ENCODE data around the gene PTPN1. TPM values are rescaled to one million over a fixed set of nuclear protein-coding genes. Genes with fewer than 3 reads are reported as not detected.

The PTPN1 gene
- total and polyA plus RNA-seq, 2 of the 13 experiments (the other 11 are each of a cell fraction or from before 2014, with no cell fraction given): 17.7 to 37.2 TPM

DNA sequence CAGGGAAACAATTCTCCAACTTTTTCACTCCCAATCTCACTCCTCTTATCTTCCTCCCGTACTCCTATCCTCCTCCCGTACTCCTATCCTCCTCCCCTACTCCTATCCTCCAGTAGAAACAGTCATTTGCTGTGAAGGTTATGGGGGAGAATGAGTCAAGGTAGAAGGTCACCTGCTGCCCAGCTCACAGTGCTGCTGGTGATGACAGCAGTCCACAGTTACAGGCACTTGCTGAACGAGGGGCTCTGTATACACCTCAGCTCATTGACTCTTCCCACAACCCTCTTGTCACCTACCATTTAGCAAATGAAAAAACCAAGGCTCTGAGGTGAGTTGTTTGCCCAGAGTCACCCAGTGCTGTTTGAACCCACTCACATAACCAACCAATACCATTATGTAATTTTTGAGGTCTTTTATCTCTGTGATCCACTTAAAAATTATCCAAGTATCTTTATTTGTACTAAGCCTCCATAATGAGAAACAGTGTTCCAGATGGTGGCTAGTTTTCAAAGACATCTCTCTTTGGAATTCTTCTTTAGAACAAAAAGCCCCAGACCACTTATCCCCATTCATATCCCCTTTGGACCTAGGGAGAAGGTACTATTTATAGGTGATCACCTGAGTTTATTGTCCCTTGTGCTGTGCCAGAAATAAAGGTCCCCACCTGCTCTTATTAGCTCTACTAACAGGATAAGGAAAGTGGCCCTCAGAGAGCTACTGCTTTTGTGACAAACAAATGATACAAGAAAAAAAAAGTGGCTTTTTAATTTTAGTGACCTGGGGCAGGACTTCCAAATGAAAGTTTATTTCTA, 53.2 kb downstream of the PTPN1 start (continued):
- TF ChIP-seq ZNF280B (CRISPR knock-in tag; IDR thresholded peaks at IDR 0.05; ENCODE audit: borderline replicate concordance) (no peak), BCL6 (CRISPR knock-in tag; IDR thresholded peaks at IDR 0.05) (0 out of 2 replicates have a peak, but pooled peaks have one; percentile 16), KDM6A (CRISPR knock-in tag; IDR thresholded peaks at IDR 0.05; ENCODE audit: low read depth) (no peak), SAFB2 (CRISPR knock-in tag; IDR thresholded peaks at IDR 0.05; ENCODE audit: borderline replicate concordance, low read depth) (no peak), ELK4 (CRISPR knock-in tag; IDR thresholded peaks at IDR 0.05; ENCODE audit: borderline replicate concordance) (no peak), RELA (CRISPR knock-in tag; IDR thresholded peaks at IDR 0.05) (no peak), ZNF333 (CRISPR knock-in tag; IDR thresholded peaks at IDR 0.05; ENCODE audit: borderline replicate concordance) (no peak), SOX13 (IDR thresholded peaks at IDR 0.05) (no peak), SOX13 (CRISPR knock-in tag; conservative IDR thresholded peaks at IDR 0.05 in 1 of 2, IDR thresholded peaks at IDR 0.05 in 1 of 2) (peak in 1 of 2 experiments; percentile 50; a peak in 1 of 4 replicates), HNRNPL (IDR thresholded peaks at IDR 0.05; ENCODE audit: low read depth, low read length) (no peak), ZSCAN22 (CRISPR knock-in tag; IDR thresholded peaks at IDR 0.05) (no peak), RFXANK (CRISPR knock-in tag; IDR thresholded peaks at IDR 0.05) (no peak), SP140L (CRISPR knock-in tag; IDR thresholded peaks at IDR 0.05; ENCODE audit: borderline replicate concordance) (no peak), NFIC (IDR thresholded peaks at IDR 0.05; ENCODE audit: low read length) (peak; percentile 50), ZNF577 (CRISPR knock-in tag; IDR thresholded peaks at IDR 0.05; ENCODE audit: borderline replicate concordance, low read depth) (no peak), SIX1 (CRISPR knock-in tag; IDR thresholded peaks at IDR 0.05; ENCODE audit: borderline replicate concordance) (no peak), ZNF224 (CRISPR knock-in tag; IDR thresholded peaks at IDR 0.05) (no peak), ZNF552 (CRISPR knock-in tag; IDR thresholded peaks at IDR 0.05; ENCODE audit: borderline replicate concordance) (peak; percentile 50; the same call in 1 of the 2 replicates), STAG1 (CRISPR knock-in tag; IDR thresholded peaks at IDR 0.05) (no peak), ZNF451 (CRISPR knock-in tag; IDR thresholded peaks at IDR 0.05) (no peak), HMG20A (CRISPR knock-in tag; IDR thresholded peaks at IDR 0.05; ENCODE audit: borderline replicate concordance) (no peak), SMAD9 (CRISPR knock-in tag; IDR thresholded peaks at IDR 0.05) (no peak), MXI1 (IDR thresholded peaks at IDR 0.05; ENCODE audit: borderline replicate concordance, low read depth, low read length) (no peak), FOXA3 (CRISPR knock-in tag; IDR thresholded peaks at IDR 0.05) (no peak), ZNF484 (CRISPR knock-in tag; IDR thresholded peaks at IDR 0.05; ENCODE audit: borderline replicate concordance, low read depth) (no peak), HOXA9 (CRISPR knock-in tag; IDR thresholded peaks at IDR 0.05; ENCODE audit: borderline replicate concordance) (no peak), MED8 (CRISPR knock-in tag; IDR thresholded peaks at IDR 0.05; ENCODE audit: insufficient replicate concordance) (no peak), ZNF317 (CRISPR knock-in tag; IDR thresholded peaks at IDR 0.05) (no peak), ERF (CRISPR knock-in tag; IDR thresholded peaks at IDR 0.05) (no peak), ZNF260 (CRISPR knock-in tag; IDR thresholded peaks at IDR 0.05; ENCODE audit: borderline replicate concordance, low read depth) (no peak), ZFY (CRISPR knock-in tag; IDR thresholded peaks at IDR 0.05) (no peak)
